Measurements from ENCODE around the gene GTF3A. TPM values are rescaled to one million over a fixed set of nuclear protein-coding genes. Genes with fewer than 3 reads are reported as not detected.

Gene GTF3A
- total and polyA plus RNA-seq, 2 of the 8 experiments (the other 6 are each of a cell fraction or from before 2014, with no cell fraction given) = 41.6 to 96.5 TPM

- ChIA-PET POLR2A (ENCODE audit: partially characterized antibody) (interaction anchor here (0.5 to 1.3 kb wide), 11 partner anchors 12 to 238 kb away, joined by 3 to 5 read pairs (median 3); partner anchors contain the start of gene GTF3A), CTCF (ENCODE audit: partially characterized antibody) (interaction anchor here (0.8 to 1.9 kb wide), 6 partner anchors 27 to 172 kb away, joined by 3 to 5 read pairs (median 4); no protein-coding TSS in a partner anchor)
- Histone ChIP-seq H3K9me3 (ENCODE audit: insufficient read depth in 2 of 2, low read depth in 1 of 2, low read length in 1 of 2) (no peaks in the 10 kb centered on the region), H2BK12ac (ENCODE audit: low read depth, low read length) (0 out of 2 replicates have a peak within 1 kb of the TSS, but pooled peaks have one; percentile 12), H3K4me3 (ENCODE audit: extremely low read depth in 1 of 4, insufficient read depth in 2 of 4, low read depth in 3 of 4, low read length in 4 of 4) (peak within 1 kb of the TSS; percentile 74 to 89 (median 80)), H2AFZ (ENCODE audit: low read length) (peak within 1 kb of the TSS; percentile 37), H3K56ac (replicated peaks; ENCODE audit: insufficient read length, low read depth, low read length) (peak within 1 kb of the TSS; percentile 63), H2BK20ac (ENCODE audit: low read length) (no peak within 1 kb of the TSS), H3K18ac (ENCODE audit: extremely low read depth, low read length) (peak within 1 kb of the TSS; percentile 85), H2BK120ac (replicated peaks; ENCODE audit: low read depth, low read length) (no peak within 1 kb of the TSS), H3K79me2 (ENCODE audit: control insufficient read depth in 1 of 2, insufficient read depth in 2 of 2, low read length in 2 of 2) (peaks cover 0 to 39% of the 10 kb centered on the region in 2 experiments; a peak in 3 of 4 replicates), H4K8ac (ENCODE audit: extremely low read depth, insufficient read depth, low read length) (peak within 1 kb of the TSS; percentile 80), H3K79me1 (ENCODE audit: low read depth, low read length) (peaks cover 7% of the 10 kb centered on the region; the same call in 1 of the 2 replicates), H2BK5ac (ENCODE audit: low read depth, low read length) (peak within 1 kb of the TSS; percentile 89), H2BK15ac (ENCODE audit: low read length) (no peak within 1 kb of the TSS; the same call in none of the 2 replicates), H3K14ac (ENCODE audit: insufficient read length) (no peak within 1 kb of the TSS), H3K23ac (ENCODE audit: insufficient read length) (no peak within 1 kb of the TSS), H3K4me1 (replicated peaks in 1 of 4; ENCODE audit: control insufficient read depth in 3 of 4, insufficient read depth in 4 of 4, low read length in 3 of 4) (peaks cover 0 to 8% (median 1%) of the 10 kb centered on the region in 4 experiments; a peak in 4 of 7 replicates), H3K27ac (ENCODE audit: low read depth, low read length) (peak within 1 kb of the TSS; percentile 84), H3K23me2 (ENCODE audit: low read depth, low read length) (peaks cover 7% of the 10 kb centered on the region), H2AK5ac (ENCODE audit: low read depth, low read length) (no peak within 1 kb of the TSS), H3K4ac (replicated peaks; ENCODE audit: insufficient read length, low read depth, low read length) (no peak within 1 kb of the TSS), H3K27me3 (replicated peaks in 1 of 4; ENCODE audit: control insufficient read depth in 3 of 4, extremely low read depth in 1 of 4, insufficient read depth in 3 of 4, low read length in 3 of 4) (no peaks in the 10 kb centered on the region), H4K5ac (ENCODE audit: insufficient read length, low read depth, low read length) (peak within 1 kb of the TSS; percentile 60), H3K36me3 (ENCODE audit: control insufficient read depth in 2 of 4, insufficient read depth in 4 of 4, low read length in 3 of 4) (no peaks in the 10 kb centered on the region), H3K9ac (replicated peaks in 1 of 4; ENCODE audit: extremely low read depth in 1 of 4, low read depth in 3 of 4, low read length in 3 of 4) (peak within 1 kb of the TSS; percentile 55 to 80 (median 72)), H3K4me2 (ENCODE audit: insufficient read depth in 1 of 2, low read depth in 2 of 2, low read length in 2 of 2) (peak within 1 kb of the TSS; percentile 85 to 94), H4K20me1 (replicated peaks in 1 of 2; ENCODE audit: control insufficient read depth in 1 of 2, insufficient read depth in 2 of 2, low read length in 2 of 2) (no peaks in the 10 kb centered on the region), H4K91ac (replicated peaks; ENCODE audit: insufficient read length, low read length) (peak within 1 kb of the TSS; percentile 47)
- WGBS, 2 experiments (ENCODE audit: extremely low coverage in 1 of 2, insufficient coverage in 1 of 2, insufficient read length in 1 of 2, insufficient replicate concordance in 2 of 2, low coverage in 1 of 2, low lambda C conversion rate in 2 of 2, missing lambda C conversion rate in 1 of 2) = 2% methylated on average over 73 of the region's 81 CpGs; no CpG with 5 or more reads in 1 of the 2 experiments
- peak; percentile 95 to 97 for DNase-seq (ENCODE audit: low read depth in 1 of 2, low spot score in 2 of 2)
- peak; percentile 75 for FAIRE-seq
- TF ChIP-seq RAD21 (IDR thresholded peaks at IDR 0.05 in 1 of 2, conservative IDR thresholded peaks at IDR 0.05 in 1 of 2; ENCODE audit: low read depth in 2 of 2, low read length in 2 of 2) (no peak), KDM5A (IDR thresholded peaks at IDR 0.05; ENCODE audit: low read length) (no peak), E2F6 (IDR thresholded peaks at IDR 0.05) (peak; percentile 28), ZNF274 (IDR thresholded peaks at IDR 0.05; ENCODE audit: borderline replicate concordance, extremely low read depth, low read length) (no peak), TCF12 (IDR thresholded peaks at IDR 0.05; ENCODE audit: low read depth, low read length) (peak; percentile 57; the same call in 1 of the 2 replicates), TEAD4 (IDR thresholded peaks at IDR 0.05; ENCODE audit: low read depth, low read length) (no peak), KDM1A (IDR thresholded peaks at IDR 0.05; ENCODE audit: borderline replicate concordance, low read length) (0 out of 2 replicates have a peak, but pooled peaks have one; percentile 42), EGR1 (IDR thresholded peaks at IDR 0.05; ENCODE audit: borderline replicate concordance, low read depth, low read length) (peak; percentile 25; the same call in 1 of the 2 replicates), MAX (IDR thresholded peaks at IDR 0.05) (peak; percentile 59)
Measured at GRCh38 chr13:27449936-27450828, 25.8 kb downstream of the GTF3A start, which contains the start of gene MTIF3. MTIF3 (minus strand) TSS chr13:27450564; CDS start chr13:27440448, 10,116 bp downstream.
